Hypothalamus (tissue), 51 donors: Measurements from ENCODE around the gene KLRD1.
"Not testable (repeated sequence)": the region's sequence is repeated elsewhere in the genome, so short reads cannot be mapped to it uniquely, and the experiment has no call there.

Experiments used
- DNase-seq, 51 donors: peaks; one replicate each; lab custom pipeline; 2025; lab: John Stamatoyannopoulos, UW

KLRD1 gene

GRCh38 chr12:10336196-10336595 is 28.5 kb downstream of the KLRD1 start:
- DNase-seq, result not testable (repeated sequence)

GRCh38 chr12:10338470-10338869 is 30.8 kb downstream of the KLRD1 start:
- not testable (repeated sequence) for DNase-seq

GRCh38 chr12:10339053-10339840 is 31.6 kb downstream of the KLRD1 start:
- no peak for DNase-seq

GRCh38 chr12:10340946-10341345 is 33.3 kb downstream of the KLRD1 start:
- not testable (repeated sequence) for DNase-seq

- DNase-seq, result no peak
Observed at GRCh38 chr12:10341892-10342509, 34.3 kb downstream of the KLRD1 start.

- DNase-seq, result not testable (repeated sequence)
Observed at GRCh38 chr12:10351457-10351856, 43.8 kb downstream of the KLRD1 start.

- DNase-seq, result no peak
Observed at GRCh38 chr12:10354071-10354470, 46.4 kb downstream of the KLRD1 start.

- DNase-seq, result peak in 5 of 51 donors; percentile 11 to 64 (median 25)
Observed at GRCh38 chr12:10354502-10354901, 46.8 kb downstream of the KLRD1 start.

- no peak for DNase-seq
Observed at GRCh38 chr12:10358131-10358530, 50.5 kb downstream of the KLRD1 start.

GRCh38 chr12:10358969-10359368 is 51.3 kb downstream of the KLRD1 start:
- no peak for DNase-seq

GRCh38 chr12:10361084-10361483 is 53.4 kb downstream of the KLRD1 start:
- DNase-seq, result peak in 6 of 51 donors; percentile 21 to 67 (median 26)

GRCh38 chr12:10361622-10362021 is 54.0 kb downstream of the KLRD1 start:
- peak in 2 of 51 donors; percentile 25 to 57 for DNase-seq

GRCh38 chr12:10362325-10362724 is 54.7 kb downstream of the KLRD1 start:
- no peak for DNase-seq

GRCh38 chr12:10362828-10363657 is 55.4 kb downstream of the KLRD1 start:
- DNase-seq, result peak in 2 of 51 donors; percentile 43 to 48

- peak in 1 of 51 donors; percentile 81 for DNase-seq
Observed at GRCh38 chr12:10363658-10363913, 55.9 kb downstream of the KLRD1 start.

- peak in 32 of 51 donors; percentile 22 to 93 (median 59) for DNase-seq
Observed at GRCh38 chr12:10363914-10364814, 56.5 kb downstream of the KLRD1 start.

- DNase-seq, result peak in 36 of 51 donors; percentile 25 to 89 (median 52)
Observed at GRCh38 chr12:10364815-10365622, 57.3 kb downstream of the KLRD1 start.

GRCh38 chr12:10365696-10366405 is 58.2 kb downstream of the KLRD1 start:
- DNase-seq, result peak in 2 of 51 donors; percentile 66 to 83

GRCh38 chr12:10366875-10367274 is 59.2 kb downstream of the KLRD1 start:
- DNase-seq, result peak in 2 of 51 donors; percentile 26 to 51
